Prostate gland (tissue), 2 donors: ENCODE measurements around the gene RIF1.

Experiments
- CTCF ChIP-seq, 4 experiments: fragments of 200-600 bp in 2 of 4; fragments of 450-650 bp in 2 of 4; sonication (generic) in 2 of 4; IDR thresholded peaks; 1 replicate in 3 of 4; 2 replicates in 1 of 4; pipeline ENCODE4 v1.5.1; 2016 to 2019; ENCODE audit warnings: antibody characterized with exemption in 4 of 4, mild to moderate bottlenecking in 2 of 4, moderate library complexity in 2 of 4
- POLR2AphosphoS5 ChIP-seq: sonication (generic); formaldehyde crosslinking; IDR thresholded peaks from one replicate; pipeline ENCODE4 v1.6.1; 2017; ENCODE audit warnings: antibody characterized with exemption

- no peak for TF ChIP-seq POLR2AphosphoS5
- no peak for TF ChIP-seq CTCF (IDR thresholded peaks at IDR 0.05)
Observed at GRCh38 chr2:151491496-151491895, 81.8 kb downstream of the RIF1 start.
